HEK293 (cell line): ENCODE results near the gene ZNF565.
A peak's percentile ranks its signal among the peaks of the same experiment; 100 is the strongest.

Experiments
- CTCF ChIA-PET: fragments of 350-600 bp; formaldehyde crosslinking; extraction: SDS; loops from one replicate; lab custom pipeline; 2021; ENCODE audit warnings: antibody characterized with exemption; lab: Yijun Ruan, JAX
- POLR2A ChIA-PET: fragments of 300-600 bp; formaldehyde crosslinking; extraction: SDS; loops from one replicate; lab custom pipeline; 2020; ENCODE audit warnings: antibody characterized with exemption, inconsistent platforms; lab: Yijun Ruan, JAX
- H3K27ac ChIP-seq: fragments of 200-500 bp; sonication (Bioruptor generic); 2 replicates; pipeline ENCODE4 v1.5.1; 2014; ENCODE audit warnings: low read depth, low read length, control low read depth, inconsistent platforms; ENCODE audit errors: extremely low read depth
- H3K36me3 ChIP-seq, 2 experiments: fragments of 200-500 bp in 1 of 2; sonication (Bioruptor generic) in 1 of 2; 1 replicate in 1 of 2; 2 replicates in 1 of 2; pipeline ENCODE4 v1.5.1; 2014 to 2017; ENCODE audit warnings: inconsistent platforms in 2 of 2, low read length in 2 of 2; ENCODE audit not compliant: control insufficient read depth in 2 of 2, insufficient read depth in 1 of 2
- H3K4me1 ChIP-seq: fragments of 200-500 bp; sonication (Bioruptor generic); 2 replicates; pipeline ENCODE4 v1.5.1; 2014; ENCODE audit warnings: mild to moderate bottlenecking, low read length, inconsistent platforms; ENCODE audit not compliant: control insufficient read depth, insufficient read depth
- H3K4me3 ChIP-seq: 2 replicates; pipeline ENCODE4 v1.5.1; 2011; ENCODE audit warnings: low read depth, mild to moderate bottlenecking, control low read depth, low read length, moderate library complexity
- H3K9me3 ChIP-seq: fragments of 200-500 bp; sonication (Bioruptor generic); 2 replicates; pipeline ENCODE4 v1.5.1; 2014; ENCODE audit warnings: low read depth, low read length, inconsistent platforms; ENCODE audit not compliant: control insufficient read depth, insufficient read depth
- BCL11A ChIP-seq: fragments of 450-650 bp; formaldehyde crosslinking; IDR thresholded peaks from 2 replicates; pipeline ENCODE4 v1.5.1; 2016; ENCODE audit warnings: low read depth, missing biosample characterization, missing genetic modification characterization
- OSR2 ChIP-seq: fragments of 450-650 bp; formaldehyde crosslinking; IDR thresholded peaks from 2 replicates; pipeline ENCODE4 v1.5.1; 2016; ENCODE audit warnings: missing biosample characterization, missing genetic modification characterization
- PRDM10 ChIP-seq: fragments of 450-650 bp; formaldehyde crosslinking; IDR thresholded peaks from 2 replicates; pipeline ENCODE4 v1.5.1; 2016; ENCODE audit warnings: missing biosample characterization, missing genetic modification characterization
- REST ChIP-seq: fragments of 450-650 bp; formaldehyde crosslinking; IDR thresholded peaks from 2 replicates; pipeline ENCODE4 v1.5.1; 2016; ENCODE audit warnings: missing biosample characterization, missing genetic modification characterization
- TCF7L2 ChIP-seq: IDR thresholded peaks from 2 replicates; pipeline ENCODE4 v1.6.1; 2011; ENCODE audit warnings: low read depth, mild to moderate bottlenecking, inconsistent platforms, low read length, moderate library complexity, borderline replicate concordance
- ZBTB26 ChIP-seq: fragments of 450-650 bp; formaldehyde crosslinking; optimal IDR thresholded peaks from 2 replicates; pipeline ENCODE3; 2016; ENCODE audit warnings: missing biosample characterization, mild to moderate bottlenecking, missing genetic modification characterization
- ZNF121 ChIP-seq: fragments of 450-650 bp; formaldehyde crosslinking; IDR thresholded peaks from 2 replicates; pipeline ENCODE4 v1.5.1; 2016; ENCODE audit warnings: missing biosample characterization, missing genetic modification characterization
- ZNF155 ChIP-seq: fragments of 450-650 bp; formaldehyde crosslinking; IDR thresholded peaks from 2 replicates; pipeline ENCODE4 v1.5.1; 2016; ENCODE audit warnings: missing biosample characterization, missing genetic modification characterization
- ZNF175 ChIP-seq: fragments of 450-650 bp; formaldehyde crosslinking; IDR thresholded peaks from 2 replicates; pipeline ENCODE4 v1.5.1; 2016; ENCODE audit warnings: missing biosample characterization, missing genetic modification characterization
- ZNF48 ChIP-seq: fragments of 450-650 bp; formaldehyde crosslinking; IDR thresholded peaks from 2 replicates; pipeline ENCODE4 v1.5.1; 2016; ENCODE audit warnings: missing biosample characterization, missing genetic modification characterization
- ZNF544 ChIP-seq: fragments of 450-650 bp; formaldehyde crosslinking; IDR thresholded peaks from 2 replicates; pipeline ENCODE4 v1.5.0; 2017; ENCODE audit warnings: missing biosample characterization, missing genetic modification characterization
- ZNF560 ChIP-seq: fragments of 450-650 bp; formaldehyde crosslinking; IDR thresholded peaks from 2 replicates; pipeline ENCODE4 v1.5.1; 2017; ENCODE audit warnings: missing biosample characterization, missing genetic modification characterization, borderline replicate concordance
- ZNF670 ChIP-seq: fragments of 450-650 bp; formaldehyde crosslinking; IDR thresholded peaks from 2 replicates; pipeline ENCODE4 v1.5.1; 2016; ENCODE audit warnings: missing biosample characterization, missing genetic modification characterization, low read depth
- ZNF704 ChIP-seq: fragments of 450-650 bp; formaldehyde crosslinking; IDR thresholded peaks from 2 replicates; pipeline ENCODE4 v1.5.1; 2016; ENCODE audit warnings: missing biosample characterization, missing genetic modification characterization
- ZSCAN4 ChIP-seq: fragments of 450-650 bp; formaldehyde crosslinking; IDR thresholded peaks from 2 replicates; pipeline ENCODE4 v1.5.1; 2017; ENCODE audit warnings: missing biosample characterization, missing genetic modification characterization

ZNF565 gene

GRCh38 chr19:36203293-36203692 lies 11.2 kb downstream of the ZNF565 start:
- no peak overlapping the region for H3K4me3 ChIP-seq
- CTCF ChIA-PET = interaction anchor here (0.6 kb wide), 1 partner anchor 1169 kb away, joined by 6 read pairs; no protein-coding TSS in a partner anchor
- H3K4me1 ChIP-seq = no peaks in the 10 kb centered on the region
- TF ChIP-seq ZNF155 (tag by site-specific recombination) (no peak), ZNF544 (tag by site-specific recombination) (no peak), ZNF704 (tag by site-specific recombination) (no peak), ZNF175 (tag by site-specific recombination) (no peak), ZNF121 (tag by site-specific recombination) (0 out of 2 replicates have a peak, but pooled peaks have one; percentile 20), OSR2 (no peak), REST (tag by site-specific recombination) (no peak)
- TF ChIP-seq, all 188 proteins: peak for 1
- Histone ChIP-seq H3K9me3 (no peaks in the 10 kb centered on the region; the same call in 1 of the 2 replicates), H3K27ac (no peak overlapping the region), H3K36me3 (peaks cover 0 to 27% of the 10 kb centered on the region in 2 experiments; a peak in 1 of 3 replicates)
- POLR2A ChIA-PET = interaction anchor here (0.5 to 3.8 kb wide), 2 partner anchors 12 to 18 kb away, joined by 5 to 19 read pairs; partner anchors contain the start of genes ZNF146 and ZNF565

GRCh38 chr19:36201684-36202083 lies 12.8 kb downstream of the ZNF565 start:
- peaks cover 0 to 21% of the 10 kb centered on the region in 2 experiments; a peak in 1 of 3 replicates for H3K36me3 ChIP-seq
- TF ChIP-seq ZNF560 = no peak
- TF ChIP-seq ZNF48 (tag by site-specific recombination) = no peak
- TF ChIP-seq ZBTB26 = peak; percentile 12
- no peak for TF ChIP-seq ZSCAN4 (tag by site-specific recombination)
- no peak for TF ChIP-seq ZNF670 (tag by site-specific recombination)
- no peak for TF ChIP-seq TCF7L2
- no peak for TF ChIP-seq BCL11A (tag by site-specific recombination)
- no peak for TF ChIP-seq ZNF175 (tag by site-specific recombination)
- TF ChIP-seq PRDM10 = peak; percentile 71
- no peak overlapping the region for H3K4me3 ChIP-seq
- CTCF ChIA-PET = interaction anchor here (1.5 kb wide), 1 partner anchor 8 kb away, joined by 3 read pairs; no protein-coding TSS in a partner anchor
- H3K27ac ChIP-seq = no peak overlapping the region
- POLR2A ChIA-PET = interaction anchor here (0.6 to 3.8 kb wide), 2 partner anchors 13 to 167 kb away, joined by 5 to 19 read pairs; partner anchors contain the start of genes ZNF146 and ZNF565
- H3K9me3 ChIP-seq = no peaks in the 10 kb centered on the region; the same call in 1 of the 2 replicates
- H3K4me1 ChIP-seq = no peaks in the 10 kb centered on the region
